ENCODE measurements around the gene PRKCE. TPM values are rescaled to one million over a fixed set of nuclear protein-coding genes. Genes with fewer than 3 reads are reported as not detected.

The PRKCE gene
- total RNA-seq, 1 experiment from 2014 or later, result 30.2 TPM

- DNase-seq (ENCODE audit: low read depth), result peak; percentile 54
Measured at GRCh38 chr2:45778720-45779171, 127.3 kb downstream of the PRKCE start.

- no peak for DNase-seq (ENCODE audit: low read depth)
Measured at GRCh38 chr2:45780541-45781463, 129.3 kb downstream of the PRKCE start.

GRCh38 chr2:45781464-45781811, 130.0 kb downstream of the PRKCE start:
- DNase-seq (ENCODE audit: low read depth), result no peak

GRCh38 chr2:45782436-45782835, 131.0 kb downstream of the PRKCE start:
- DNase-seq (ENCODE audit: low read depth), result peak; percentile 46

- peak; percentile 32 for DNase-seq (ENCODE audit: low read depth)
Measured at GRCh38 chr2:45782986-45783385, 131.5 kb downstream of the PRKCE start.

- no peak for DNase-seq (ENCODE audit: low read depth)
Measured at GRCh38 chr2:45786030-45786835, 134.8 kb downstream of the PRKCE start.

- no peak for DNase-seq (ENCODE audit: low read depth)
Measured at GRCh38 chr2:45786836-45787357, 135.4 kb downstream of the PRKCE start.

GRCh38 chr2:45788401-45788800, 136.9 kb downstream of the PRKCE start:
- DNase-seq (ENCODE audit: low read depth), result no peak

- DNase-seq (ENCODE audit: low read depth), result no peak
Measured at GRCh38 chr2:45789317-45789716, 137.8 kb downstream of the PRKCE start.

GRCh38 chr2:45789961-45790723, 138.7 kb downstream of the PRKCE start:
- DNase-seq (ENCODE audit: low read depth), result no peak

- DNase-seq (ENCODE audit: low read depth), result no peak
Measured at GRCh38 chr2:45793305-45793962, 142.0 kb downstream of the PRKCE start.

- DNase-seq (ENCODE audit: low read depth), result no peak
Measured at GRCh38 chr2:45794134-45794617, 142.7 kb downstream of the PRKCE start.

- DNase-seq (ENCODE audit: low read depth), result no peak
Measured at GRCh38 chr2:45796500-45796899, 145.0 kb downstream of the PRKCE start.

GRCh38 chr2:45797451-45798230, 146.2 kb downstream of the PRKCE start:
- no peak for DNase-seq (ENCODE audit: low read depth)

GRCh38 chr2:45799679-45800381, 148.4 kb downstream of the PRKCE start:
- DNase-seq (ENCODE audit: low read depth), result no peak

GRCh38 chr2:45802499-45803138, 151.1 kb downstream of the PRKCE start:
- no peak for DNase-seq (ENCODE audit: low read depth)

GRCh38 chr2:45804987-45805755, 153.7 kb downstream of the PRKCE start:
- no peak for DNase-seq (ENCODE audit: low read depth)

Data from RPMI7951 (cell line).